Mesenchymal stem cell (in vitro differentiated cells and primary cell): Measurements from ENCODE around the gene B3GALT6. TPM values are rescaled to one million over a fixed set of nuclear protein-coding genes. Genes with fewer than 3 reads are reported as not detected.

Experiments used
- DNase-seq: peaks from one replicate; pipeline ENCODE4 v3.0.0-alpha.2; 2013
- H2AFZ ChIP-seq: one replicate; pipeline ENCODE4 v1.6.1; 2013; ENCODE audit warnings: low read depth, mild to moderate bottlenecking, control low read depth, inconsistent platforms, low read length, moderate library complexity
- H2AK5ac ChIP-seq: 2 replicates; pipeline ENCODE4 v1.6.1; 2013; ENCODE audit warnings: low read length, moderate library complexity, mild to moderate bottlenecking, inconsistent platforms; ENCODE audit not compliant: severe bottlenecking
- H2BK120ac ChIP-seq: one replicate; pipeline ENCODE4 v1.6.1; 2013; ENCODE audit warnings: low read depth, mild to moderate bottlenecking, inconsistent platforms, low read length, moderate library complexity
- H2BK12ac ChIP-seq, 2 experiments: one replicate each; pipeline ENCODE4 v1.6.1; 2013; ENCODE audit warnings: inconsistent platforms in 2 of 2, low read length in 2 of 2, mild to moderate bottlenecking in 2 of 2, moderate library complexity in 2 of 2, control low read depth in 1 of 2
- H2BK15ac ChIP-seq: one replicate; pipeline ENCODE4 v1.6.1; 2013; ENCODE audit warnings: mild to moderate bottlenecking, low read depth, inconsistent platforms; ENCODE audit not compliant: poor library complexity, severe bottlenecking
- H2BK5ac ChIP-seq: 2 replicates; pipeline ENCODE4 v1.6.1; 2013; ENCODE audit warnings: low read depth, mild to moderate bottlenecking, low read length, control low read depth, inconsistent platforms; ENCODE audit not compliant: poor library complexity, severe bottlenecking
- H3K14ac ChIP-seq, 2 experiments: one replicate each; pipeline ENCODE4 v1.6.1; 2013; ENCODE audit warnings: inconsistent platforms in 2 of 2, low read length in 2 of 2, control low read depth in 1 of 2, mild to moderate bottlenecking in 1 of 2, moderate library complexity in 1 of 2
- H3K18ac ChIP-seq, 2 experiments: one replicate each; pipeline ENCODE4 v1.6.1; 2013; ENCODE audit warnings: inconsistent platforms in 2 of 2, low read length in 2 of 2, control low read depth in 1 of 2, low read depth in 1 of 2, mild to moderate bottlenecking in 1 of 2
- H3K23ac ChIP-seq, 2 experiments: one replicate each; pipeline ENCODE4 v1.6.1; 2013; ENCODE audit warnings: inconsistent platforms in 2 of 2, low read length in 2 of 2, mild to moderate bottlenecking in 2 of 2, moderate library complexity in 2 of 2, control low read depth in 1 of 2
- H3K27ac ChIP-seq: 2 replicates; pipeline ENCODE4 v1.5.1; 2013; ENCODE audit warnings: mild to moderate bottlenecking, moderate library complexity, low read length, control low read depth, inconsistent platforms; ENCODE audit not compliant: poor library complexity, severe bottlenecking
- H3K27me3 ChIP-seq, 2 experiments: 2 replicates each; pipeline versions ENCODE4 v1.6.1 to v1.7.0; 2013; ENCODE audit warnings: low read length in 2 of 2, mild to moderate bottlenecking in 2 of 2, moderate library complexity in 2 of 2, control low read depth in 1 of 2, inconsistent platforms in 1 of 2; ENCODE audit not compliant: control insufficient read depth in 1 of 2, insufficient read depth in 1 of 2
- H3K36me3 ChIP-seq, 2 experiments: 2 replicates each; pipeline versions ENCODE4 v1.6.1 to v1.7.0; 2013; ENCODE audit warnings: low read length in 2 of 2, control low read depth in 1 of 2, inconsistent platforms in 1 of 2, low read depth in 1 of 2, mild to moderate bottlenecking in 1 of 2; ENCODE audit not compliant: insufficient read depth in 2 of 2, control insufficient read depth in 1 of 2
- H3K4ac ChIP-seq, 2 experiments: one replicate each; pipeline ENCODE4 v1.6.1; 2013; ENCODE audit warnings: inconsistent platforms in 2 of 2, low read length in 2 of 2, mild to moderate bottlenecking in 2 of 2, moderate library complexity in 2 of 2, control low read depth in 1 of 2, low read depth in 1 of 2
- H3K4me1 ChIP-seq: 2 replicates; pipeline ENCODE4 v1.6.1; 2013; ENCODE audit warnings: low read depth, low read length, control low read depth; ENCODE audit not compliant: control insufficient read depth, insufficient read depth
- H3K4me2 ChIP-seq: 2 replicates; pipeline ENCODE4 v1.6.1; 2013; ENCODE audit warnings: low read length, mild to moderate bottlenecking, inconsistent platforms; ENCODE audit not compliant: poor library complexity, severe bottlenecking
- H3K4me3 ChIP-seq, 2 experiments: 2 replicates each; pipeline versions ENCODE4 v1.5.1 to v1.7.0; 2013; ENCODE audit warnings: low read length in 2 of 2, mild to moderate bottlenecking in 2 of 2, control low read depth in 1 of 2, low read depth in 1 of 2; ENCODE audit not compliant: insufficient read depth in 1 of 2
- H3K79me1 ChIP-seq: replicated peaks from 2 replicates; pipeline ENCODE4 v1.6.1; 2013; ENCODE audit warnings: mild to moderate bottlenecking, control low read depth, low read length, inconsistent platforms; ENCODE audit not compliant: poor library complexity, severe bottlenecking
- H3K9ac ChIP-seq: 2 replicates; pipeline ENCODE4 v1.7.0; 2013; ENCODE audit warnings: mild to moderate bottlenecking, low read length, moderate library complexity
- H3K9me3 ChIP-seq: 2 replicates; pipeline ENCODE4 v1.7.0; 2013; ENCODE audit warnings: mild to moderate bottlenecking, low read length; ENCODE audit not compliant: control insufficient read depth
- H4K8ac ChIP-seq: one replicate; pipeline ENCODE4 v1.6.1; 2013; ENCODE audit warnings: inconsistent platforms, mild to moderate bottlenecking, low read length, moderate library complexity
- H4K91ac ChIP-seq: one replicate; pipeline ENCODE4 v1.6.1; 2013; ENCODE audit warnings: mild to moderate bottlenecking, low read length, inconsistent platforms
- WGBS: methylation state at CpG from one replicate; pipeline ENCODE4 v1.1.7; 2013; ENCODE audit warnings: mixed read lengths; 5-methylcytosine and 5-hydroxymethylcytosine counted together
- polyA plus RNA-seq, 2 experiments: library from polyadenylated mRNA; stranded (reverse); fragments of 200-250 nt; gene quantifications; one replicate each; pipeline ENCODE4 v1.2.3, GENCODE V29; 2013

B3GALT6 gene
- 24.3 TPM for polyA plus RNA-seq (2013, experiment 1 of 2)
- polyA plus RNA-seq (2013, experiment 2 of 2) = 24.2 TPM

- peaks cover 0 to 8% of the 10 kb centered on the region in 2 experiments for H3K27me3 ChIP-seq
- WGBS = 62% methylated on average over 38 of the region's 100 CpGs
Observed at GRCh38 chr1:1232208-1232795, at the start of gene B3GALT6. B3GALT6 (plus strand) TSS chr1:1232237; CDS start chr1:1232279, 42 bp downstream.

GRCh38 chr1:1182491-1183220 is 49.4 kb upstream of the B3GALT6 start:
- no peak overlapping the region for H3K14ac ChIP-seq
- no peak overlapping the region for H3K4me3 ChIP-seq
- no peak overlapping the region for H3K18ac ChIP-seq
- no peak overlapping the region for H3K9ac ChIP-seq
- no peak overlapping the region for H4K8ac ChIP-seq
- peaks cover 0 to 4% of the 10 kb centered on the region in 2 experiments for H3K36me3 ChIP-seq
- no peak overlapping the region for H2BK15ac ChIP-seq
- no peak for DNase-seq
- no peaks in the 10 kb centered on the region for H3K9me3 ChIP-seq
- H3K23ac ChIP-seq = no peak overlapping the region
- H2AFZ ChIP-seq = no peak overlapping the region
- WGBS = 83% methylated on average over 34 of the region's 39 CpGs
- peaks cover 37% of the 10 kb centered on the region for H3K4me1 ChIP-seq
- no peaks in the 10 kb centered on the region for H3K79me1 ChIP-seq
- H2BK5ac ChIP-seq = no peak overlapping the region
- no peak overlapping the region for H2BK12ac ChIP-seq
- H3K4ac ChIP-seq = no peak overlapping the region
- H3K27me3 ChIP-seq = peaks cover 4 to 52% of the 10 kb centered on the region in 2 experiments
- no peak overlapping the region for H3K4me2 ChIP-seq
- H2BK120ac ChIP-seq = no peak overlapping the region
- H3K27ac ChIP-seq = no peak overlapping the region
- H2AK5ac ChIP-seq = no peak overlapping the region
- H4K91ac ChIP-seq = no peak overlapping the region

More at GRCh38 chr1:1232208-1232795, at the start of gene B3GALT6:
- Histone ChIP-seq H3K36me3 (peaks cover 22 to 63% of the 10 kb centered on the region in 2 experiments), H3K18ac (peak within 1 kb of the TSS; percentile 95 to 96), H2AK5ac (peak within 1 kb of the TSS; percentile 92), H4K91ac (peak within 1 kb of the TSS; percentile 99), H2BK12ac (peak within 1 kb of the TSS; percentile 12 to 83), H3K23ac (peak within 1 kb of the TSS in 1 of 2 experiments; percentile 98), H2BK120ac (peak within 1 kb of the TSS; percentile 80), H2BK5ac (peak within 1 kb of the TSS; percentile 85), H3K4me3 (peak within 1 kb of the TSS; percentile 94 to 95), H3K9ac (peak within 1 kb of the TSS; percentile 93), H4K8ac (peak within 1 kb of the TSS; percentile 100), H3K4ac (peak within 1 kb of the TSS; percentile 96 to 98), H3K79me1 (peaks cover 23% of the 10 kb centered on the region), H2AFZ (peak within 1 kb of the TSS; percentile 80), H2BK15ac (no peak within 1 kb of the TSS), H3K4me1 (peaks cover 37% of the 10 kb centered on the region), H3K27ac (peak within 1 kb of the TSS; percentile 42), H3K4me2 (peak within 1 kb of the TSS; percentile 60), H3K9me3 (peaks cover 3% of the 10 kb centered on the region), H3K14ac (peak within 1 kb of the TSS in 1 of 2 experiments; percentile 96)
- DNase-seq = no peak

DNA sequence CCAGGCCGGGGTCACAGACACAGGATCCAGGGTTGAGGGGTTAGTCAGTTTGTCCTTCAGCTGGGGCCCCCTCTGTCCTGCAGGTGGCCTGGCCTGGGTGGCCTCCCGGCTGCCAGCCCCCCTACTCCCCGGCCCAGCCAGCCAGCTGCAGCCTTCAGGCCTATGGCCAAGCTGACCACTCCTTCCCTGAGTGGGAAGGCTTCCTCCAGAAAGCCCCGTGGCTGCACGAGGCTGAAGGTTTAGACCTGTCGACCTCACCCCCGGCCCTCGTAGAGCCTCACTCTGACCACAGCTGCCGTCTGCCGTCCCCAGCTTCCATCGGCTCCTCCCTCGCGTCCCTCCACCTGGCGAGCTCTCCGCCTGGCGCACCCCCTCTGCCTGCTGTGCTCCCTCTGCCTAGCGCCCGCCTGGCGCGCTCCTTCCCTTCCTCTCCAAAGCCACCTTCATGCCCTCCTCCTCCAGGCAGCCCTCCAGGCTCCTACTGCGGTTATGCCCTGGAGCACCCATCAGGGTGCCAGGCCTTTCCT is 48.8 kb upstream of the B3GALT6 start:
- H3K18ac ChIP-seq = no peak overlapping the region
- H3K4me3 ChIP-seq = no peak overlapping the region
- H2AK5ac ChIP-seq = no peak overlapping the region
- no peak overlapping the region for H3K23ac ChIP-seq
- H3K4me1 ChIP-seq = peaks cover 33% of the 10 kb centered on the region
- H3K4me2 ChIP-seq = no peak overlapping the region
- no peak overlapping the region for H2BK120ac ChIP-seq
- H3K36me3 ChIP-seq = peaks cover 0 to 4% of the 10 kb centered on the region in 2 experiments
- peaks cover 0 to 48% of the 10 kb centered on the region in 2 experiments for H3K27me3 ChIP-seq
- no peak overlapping the region for H4K91ac ChIP-seq
- H2BK12ac ChIP-seq = no peak overlapping the region
- H4K8ac ChIP-seq = no peak overlapping the region
- DNase-seq = no peak
- H2BK15ac ChIP-seq = no peak overlapping the region
- no peaks in the 10 kb centered on the region for H3K9me3 ChIP-seq
- no peak overlapping the region for H2AFZ ChIP-seq
- H3K79me1 ChIP-seq = no peaks in the 10 kb centered on the region
- no peak overlapping the region for H2BK5ac ChIP-seq
- WGBS = 85% methylated on average over 21 of the region's 21 CpGs
- H3K27ac ChIP-seq = no peak overlapping the region
- no peak overlapping the region for H3K9ac ChIP-seq
- H3K4ac ChIP-seq = no peak overlapping the region
- no peak overlapping the region for H3K14ac ChIP-seq
